ENCODE results near the gene SPEM3.

DNA sequence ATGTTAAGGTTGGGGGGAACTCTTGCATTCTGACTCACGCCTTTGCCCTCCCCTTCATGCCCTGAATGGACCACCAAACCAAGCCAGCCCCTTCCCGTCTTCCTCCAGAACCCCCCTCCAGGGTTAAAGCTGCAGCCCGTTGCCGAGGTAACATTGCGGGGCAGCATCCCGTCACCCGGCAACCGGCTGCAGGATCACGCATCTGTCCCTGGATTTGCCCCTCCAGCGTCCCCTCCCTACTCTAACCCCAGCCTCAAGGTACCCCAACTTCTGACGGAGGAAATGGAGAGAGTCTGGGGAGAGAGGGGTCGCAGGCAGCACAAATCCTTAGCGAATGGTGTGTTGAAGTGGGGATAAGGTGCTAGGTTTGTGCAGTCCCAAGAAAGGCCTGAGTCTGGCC, 21.6 kb upstream of the SPEM3 start:
- TF ChIP-seq, protein P1, sequence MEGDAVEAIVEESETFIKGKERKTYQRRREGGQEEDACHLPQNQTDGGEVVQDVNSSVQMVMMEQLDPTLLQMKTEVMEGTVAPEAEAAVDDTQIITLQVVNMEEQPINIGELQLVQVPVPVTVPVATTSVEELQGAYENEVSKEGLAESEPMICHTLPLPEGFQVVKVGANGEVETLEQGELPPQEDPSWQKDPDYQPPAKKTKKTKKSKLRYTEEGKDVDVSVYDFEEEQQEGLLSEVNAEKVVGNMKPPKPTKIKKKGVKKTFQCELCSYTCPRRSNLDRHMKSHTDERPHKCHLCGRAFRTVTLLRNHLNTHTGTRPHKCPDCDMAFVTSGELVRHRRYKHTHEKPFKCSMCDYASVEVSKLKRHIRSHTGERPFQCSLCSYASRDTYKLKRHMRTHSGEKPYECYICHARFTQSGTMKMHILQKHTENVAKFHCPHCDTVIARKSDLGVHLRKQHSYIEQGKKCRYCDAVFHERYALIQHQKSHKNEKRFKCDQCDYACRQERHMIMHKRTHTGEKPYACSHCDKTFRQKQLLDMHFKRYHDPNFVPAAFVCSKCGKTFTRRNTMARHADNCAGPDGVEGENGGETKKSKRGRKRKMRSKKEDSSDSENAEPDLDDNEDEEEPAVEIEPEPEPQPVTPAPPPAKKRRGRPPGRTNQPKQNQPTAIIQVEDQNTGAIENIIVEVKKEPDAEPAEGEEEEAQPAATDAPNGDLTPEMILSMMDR (IDR thresholded peaks at IDR 0.05 in 8 of 11, conservative IDR thresholded peaks at IDR 0.05 in 3 of 11) = no peak
- TF ChIP-seq POLR2AphosphoS5 (IDR thresholded peaks at IDR 0.05) (no peak), POLR2A (IDR thresholded peaks at IDR 0.05) (no peak)

Data from spleen (tissue), 7 donors.